ENCODE data around the gene ARRDC3.
"Not testable (repeated sequence)": the region's sequence is repeated elsewhere in the genome, so short reads cannot be mapped to it uniquely, and the experiment has no call there.

ARRDC3 gene

DNA sequence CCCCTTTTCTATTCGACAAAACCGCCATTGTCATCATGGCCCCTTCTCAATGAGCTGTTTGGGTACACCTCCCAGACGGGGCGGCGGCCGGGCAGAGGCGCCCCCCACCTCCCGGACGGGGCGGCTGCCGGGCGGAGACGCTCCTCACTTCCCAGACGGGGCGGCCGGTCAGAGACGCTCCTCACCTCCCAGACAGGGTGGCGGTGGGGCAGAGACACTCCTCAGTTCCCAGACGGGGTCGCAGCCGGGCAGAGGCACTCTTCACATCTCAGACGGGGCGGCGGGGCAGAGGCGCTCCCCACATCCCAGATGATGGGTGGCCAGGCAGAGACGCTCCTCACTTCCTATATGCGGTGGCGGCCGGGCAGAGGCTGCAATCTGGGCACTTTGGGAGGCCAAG is 40.2 kb downstream of the ARRDC3 start:
- H3K27ac ChIP-seq (ENCODE audit: extremely low read depth, low read depth, low read length); CTCF ChIA-PET; POLR2A ChIA-PET; H3K4me1 ChIP-seq (ENCODE audit: control insufficient read depth, insufficient read depth, low read length); H3K4me3 ChIP-seq (ENCODE audit: low read depth, low read length); H3K36me3 ChIP-seq (ENCODE audit: control insufficient read depth in 2 of 2, insufficient read depth in 1 of 2, low read length in 2 of 2); H3K9me3 ChIP-seq (ENCODE audit: control insufficient read depth, insufficient read depth, low read depth, low read length): not testable (repeated sequence)

DNA sequence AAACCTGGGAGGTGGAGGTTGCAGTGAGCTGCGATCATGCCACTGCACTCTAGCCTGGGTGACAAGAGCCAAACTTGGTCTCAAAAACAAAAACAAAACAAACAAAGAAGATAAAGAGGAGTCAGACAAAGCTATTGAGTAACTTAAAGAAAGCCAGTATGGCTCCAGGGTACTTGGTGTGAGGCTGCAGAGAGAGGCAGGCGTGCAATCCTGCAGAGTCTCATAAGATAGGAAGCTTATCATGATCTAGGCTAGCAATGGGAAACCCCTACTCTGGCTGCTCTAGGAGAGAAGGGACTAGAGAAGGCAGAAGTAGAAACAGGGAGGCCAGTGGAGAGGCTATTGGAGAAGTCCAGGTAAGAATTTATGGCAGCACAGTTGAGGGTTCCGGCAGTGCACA is 42.0 kb downstream of the ARRDC3 start:
- no peaks in the 10 kb centered on the region for H3K36me3 ChIP-seq (ENCODE audit: control insufficient read depth in 2 of 2, insufficient read depth in 1 of 2, low read length in 2 of 2)
- TF ChIP-seq ZNF501 (tag by site-specific recombination; IDR thresholded peaks at IDR 0.05) = no peak
- no peak overlapping the region for H3K27ac ChIP-seq (ENCODE audit: extremely low read depth, low read depth, low read length)
- POLR2A ChIA-PET = interaction anchor here (0.6 kb wide), 1 partner anchor 12 kb away, joined by 3 read pairs; no protein-coding TSS in a partner anchor
- no peaks in the 10 kb centered on the region for H3K9me3 ChIP-seq (ENCODE audit: control insufficient read depth, insufficient read depth, low read depth, low read length)
- H3K4me1 ChIP-seq (ENCODE audit: control insufficient read depth, insufficient read depth, low read length) = no peaks in the 10 kb centered on the region
- no peak overlapping the region for H3K4me3 ChIP-seq (ENCODE audit: low read depth, low read length)
- CTCF ChIA-PET = no interaction called here

DNA sequence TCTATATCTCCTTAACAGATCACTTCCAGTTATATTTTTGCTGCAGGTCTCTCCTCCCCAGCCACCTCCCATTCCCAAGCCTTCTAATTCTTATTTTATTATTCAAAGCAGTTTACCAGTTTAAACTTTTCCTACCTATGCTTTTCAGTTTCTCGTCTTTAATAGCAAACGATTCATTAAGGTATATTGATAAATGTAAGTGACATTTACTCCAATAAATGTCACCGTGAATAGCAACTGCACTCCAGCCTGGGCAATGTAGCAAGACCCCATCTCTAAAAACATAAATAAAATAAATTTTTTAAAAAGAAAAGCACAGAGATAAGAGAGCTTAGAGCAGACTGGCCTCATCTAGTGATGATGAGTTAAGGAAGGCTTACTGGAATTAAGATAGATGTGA is 42.6 kb downstream of the ARRDC3 start:
- Histone ChIP-seq H3K9me3 (ENCODE audit: control insufficient read depth, insufficient read depth, low read depth, low read length) (no peaks in the 10 kb centered on the region), H3K4me1 (ENCODE audit: control insufficient read depth, insufficient read depth, low read length) (no peaks in the 10 kb centered on the region), H3K4me3 (ENCODE audit: low read depth, low read length) (no peak overlapping the region), H3K36me3 (ENCODE audit: control insufficient read depth in 2 of 2, insufficient read depth in 1 of 2, low read length in 2 of 2) (no peaks in the 10 kb centered on the region), H3K27ac (ENCODE audit: extremely low read depth, low read depth, low read length) (no peak overlapping the region)
- peak; percentile 59; the same call in 1 of the 2 replicates for TF ChIP-seq ZNF121 (tag by site-specific recombination; IDR thresholded peaks at IDR 0.05)
- TF ChIP-seq, protein P1, sequence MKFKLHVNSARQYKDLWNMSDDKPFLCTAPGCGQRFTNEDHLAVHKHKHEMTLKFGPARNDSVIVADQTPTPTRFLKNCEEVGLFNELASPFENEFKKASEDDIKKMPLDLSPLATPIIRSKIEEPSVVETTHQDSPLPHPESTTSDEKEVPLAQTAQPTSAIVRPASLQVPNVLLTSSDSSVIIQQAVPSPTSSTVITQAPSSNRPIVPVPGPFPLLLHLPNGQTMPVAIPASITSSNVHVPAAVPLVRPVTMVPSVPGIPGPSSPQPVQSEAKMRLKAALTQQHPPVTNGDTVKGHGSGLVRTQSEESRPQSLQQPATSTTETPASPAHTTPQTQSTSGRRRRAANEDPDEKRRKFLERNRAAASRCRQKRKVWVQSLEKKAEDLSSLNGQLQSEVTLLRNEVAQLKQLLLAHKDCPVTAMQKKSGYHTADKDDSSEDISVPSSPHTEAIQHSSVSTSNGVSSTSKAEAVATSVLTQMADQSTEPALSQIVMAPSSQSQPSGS (tag by site-specific recombination; IDR thresholded peaks at IDR 0.05; ENCODE audit: low read depth) = no peak
- POLR2A ChIA-PET = interaction anchor here (0.6 kb wide), 1 partner anchor 11 kb away, joined by 3 read pairs; no protein-coding TSS in a partner anchor
- CTCF ChIA-PET = no interaction called here

DNA sequence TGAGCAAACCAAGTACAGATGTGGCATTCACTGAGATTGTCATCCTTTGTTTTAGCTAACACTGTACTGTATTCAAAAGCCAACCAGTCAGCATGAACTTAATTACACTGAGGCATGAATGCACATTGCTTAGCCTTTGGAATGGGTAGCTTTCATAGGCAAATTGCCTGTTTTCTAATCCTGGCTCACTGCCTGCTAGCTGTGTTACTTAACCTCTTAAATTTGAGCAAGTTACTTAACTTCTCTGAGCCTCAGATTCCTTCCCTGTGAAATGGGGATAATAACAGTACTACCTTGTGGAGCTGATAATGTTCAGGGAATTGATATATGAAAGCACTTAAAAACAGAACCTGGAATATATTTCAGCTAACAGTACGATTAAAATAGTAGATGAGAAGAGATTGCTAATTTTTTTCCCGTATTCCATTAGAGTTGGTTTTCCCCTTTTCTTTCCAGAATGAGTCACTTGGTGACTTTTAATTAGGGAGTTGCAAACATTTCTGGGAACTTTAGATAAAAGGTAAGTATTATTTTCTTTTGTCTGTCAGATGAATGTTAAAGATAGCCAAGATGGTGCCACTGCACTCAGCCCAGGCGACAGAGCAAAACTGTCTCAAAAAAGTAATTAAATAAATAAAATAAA is 43.9 kb downstream of the ARRDC3 start:
- no peaks in the 10 kb centered on the region for H3K36me3 ChIP-seq (ENCODE audit: control insufficient read depth in 2 of 2, insufficient read depth in 1 of 2, low read length in 2 of 2)
- TF ChIP-seq ZFP3 (tag by site-specific recombination; IDR thresholded peaks at IDR 0.05; ENCODE audit: low read depth) (no peak), ZNF350 (tag by site-specific recombination; IDR thresholded peaks at IDR 0.05) (no peak), ZNF558 (tag by site-specific recombination; IDR thresholded peaks at IDR 0.05) (no peak), ZNF549 (tag by site-specific recombination; IDR thresholded peaks at IDR 0.05) (no peak), ZNF426 (tag by site-specific recombination; IDR thresholded peaks at IDR 0.05) (no peak), YY2 (tag by site-specific recombination; IDR thresholded peaks at IDR 0.05) (no peak), KLF7 (tag by site-specific recombination; IDR thresholded peaks at IDR 0.05; ENCODE audit: borderline replicate concordance) (no peak), SALL2 (tag by site-specific recombination; IDR thresholded peaks at IDR 0.05; ENCODE audit: borderline replicate concordance) (no peak)
- TF ChIP-seq, protein P2, sequence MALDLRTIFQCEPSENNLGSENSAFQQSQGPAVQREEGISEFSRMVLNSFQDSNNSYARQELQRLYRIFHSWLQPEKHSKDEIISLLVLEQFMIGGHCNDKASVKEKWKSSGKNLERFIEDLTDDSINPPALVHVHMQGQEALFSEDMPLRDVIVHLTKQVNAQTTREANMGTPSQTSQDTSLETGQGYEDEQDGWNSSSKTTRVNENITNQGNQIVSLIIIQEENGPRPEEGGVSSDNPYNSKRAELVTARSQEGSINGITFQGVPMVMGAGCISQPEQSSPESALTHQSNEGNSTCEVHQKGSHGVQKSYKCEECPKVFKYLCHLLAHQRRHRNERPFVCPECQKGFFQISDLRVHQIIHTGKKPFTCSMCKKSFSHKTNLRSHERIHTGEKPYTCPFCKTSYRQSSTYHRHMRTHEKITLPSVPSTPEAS (tag by site-specific recombination; IDR thresholded peaks at IDR 0.05) = no peak
- no peaks in the 10 kb centered on the region for H3K9me3 ChIP-seq (ENCODE audit: control insufficient read depth, insufficient read depth, low read depth, low read length)
- POLR2A ChIA-PET = no interaction called here
- H3K4me1 ChIP-seq (ENCODE audit: control insufficient read depth, insufficient read depth, low read length) = no peaks in the 10 kb centered on the region
- CTCF ChIA-PET = no interaction called here
- H3K4me3 ChIP-seq (ENCODE audit: low read depth, low read length) = no peak overlapping the region
- H3K27ac ChIP-seq (ENCODE audit: extremely low read depth, low read depth, low read length) = no peak overlapping the region

Measured in HEK293 (cell line).